Measurements from ENCODE around the gene ITCH.

Gene ITCH

GRCh38 chr20:34525709-34526416 lies 162.8 kb downstream of the ITCH start:
- Histone ChIP-seq H4K20me1 (ENCODE audit: low read depth, low read length) (no peaks in the 10 kb centered on the region), H3K4me2 (ENCODE audit: low read depth, low read length, poor library complexity, severe bottlenecking) (no peak overlapping the region), H2AFZ (ENCODE audit: low read depth, low read length, severe bottlenecking) (no peak overlapping the region), H3K36me3 (ENCODE audit: low read length) (no peaks in the 10 kb centered on the region), H3K27ac (ENCODE audit: low read depth, low read length) (no peak overlapping the region), H3F3A (ENCODE audit: insufficient read depth) (no peaks in the 10 kb centered on the region), H3K27me3 (ENCODE audit: low read length) (no peaks in the 10 kb centered on the region), H3K4me3 (ENCODE audit: insufficient read depth, low read length, poor library complexity, severe bottlenecking) (no peak overlapping the region), H3K9ac (ENCODE audit: low read length) (no peak overlapping the region), H3K79me2 (ENCODE audit: insufficient read depth, low read length) (peaks cover 42% of the 10 kb centered on the region), H3K9me2 (replicated peaks; ENCODE audit: insufficient read depth, low read length) (no peaks in the 10 kb centered on the region), H3K9me3 (ENCODE audit: insufficient read depth, low read length) (no peaks in the 10 kb centered on the region)
- no peak for TF ChIP-seq EZH2phosphoT487 (conservative IDR thresholded peaks at IDR 0.05; ENCODE audit: low read length)
- no peak for TF ChIP-seq CTCF (IDR thresholded peaks at IDR 0.05; ENCODE audit: insufficient read depth, low read length, poor library complexity, severe bottlenecking)

DNA sequence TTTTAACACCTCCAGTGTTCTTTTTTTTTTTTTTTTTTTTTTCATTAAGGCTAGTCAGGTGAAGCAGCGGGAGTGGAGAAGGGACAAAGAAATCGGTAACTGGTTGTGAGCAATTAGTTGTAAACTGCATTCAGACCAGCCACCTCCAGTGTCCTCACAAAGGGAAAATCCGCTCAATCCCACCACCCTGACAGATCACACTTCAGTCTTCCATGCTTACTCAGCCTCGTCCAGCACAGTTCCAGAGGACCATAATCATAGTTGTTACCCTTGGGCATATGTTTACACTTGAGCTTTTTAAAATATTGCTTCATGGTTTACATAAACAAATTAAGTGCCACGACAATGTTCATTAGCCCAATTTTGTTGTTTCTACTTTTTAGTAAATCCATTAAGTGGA lies 163.4 kb downstream of the ITCH start:
- H3K79me2 ChIP-seq (ENCODE audit: insufficient read depth, low read length), result peaks cover 38% of the 10 kb centered on the region
- H4K20me1 ChIP-seq (ENCODE audit: low read depth, low read length), result no peaks in the 10 kb centered on the region

GRCh38 chr20:34527016-34527415 lies 163.9 kb downstream of the ITCH start:
- H3F3A ChIP-seq (ENCODE audit: insufficient read depth), result no peaks in the 10 kb centered on the region
- H3K9me2 ChIP-seq (replicated peaks; ENCODE audit: insufficient read depth, low read length), result no peaks in the 10 kb centered on the region
- TF ChIP-seq EZH2phosphoT487 (conservative IDR thresholded peaks at IDR 0.05; ENCODE audit: low read length), result no peak
- no peak for TF ChIP-seq CTCF (IDR thresholded peaks at IDR 0.05; ENCODE audit: insufficient read depth, low read length, poor library complexity, severe bottlenecking)
- H3K36me3 ChIP-seq (ENCODE audit: low read length), result no peaks in the 10 kb centered on the region
- no peaks in the 10 kb centered on the region for H3K27me3 ChIP-seq (ENCODE audit: low read length)
- no peak overlapping the region for H3K4me3 ChIP-seq (ENCODE audit: insufficient read depth, low read length, poor library complexity, severe bottlenecking)
- no peaks in the 10 kb centered on the region for H3K9me3 ChIP-seq (ENCODE audit: insufficient read depth, low read length)
- H3K79me2 ChIP-seq (ENCODE audit: insufficient read depth, low read length), result peaks cover 32% of the 10 kb centered on the region
- H4K20me1 ChIP-seq (ENCODE audit: low read depth, low read length), result no peaks in the 10 kb centered on the region
- no peak overlapping the region for H3K4me2 ChIP-seq (ENCODE audit: low read depth, low read length, poor library complexity, severe bottlenecking)
- H3K27ac ChIP-seq (ENCODE audit: low read depth, low read length), result no peak overlapping the region
- no peak overlapping the region for H2AFZ ChIP-seq (ENCODE audit: low read depth, low read length, severe bottlenecking)
- H3K9ac ChIP-seq (ENCODE audit: low read length), result no peak overlapping the region

More for the DNA sequence above, 163.4 kb downstream of the ITCH start:
- Histone ChIP-seq H3K9me2 (replicated peaks; ENCODE audit: insufficient read depth, low read length) (no peaks in the 10 kb centered on the region), H3K27me3 (ENCODE audit: low read length) (no peaks in the 10 kb centered on the region), H3K9me3 (ENCODE audit: insufficient read depth, low read length) (no peaks in the 10 kb centered on the region), H2AFZ (ENCODE audit: low read depth, low read length, severe bottlenecking) (no peak overlapping the region), H3K27ac (ENCODE audit: low read depth, low read length) (no peak overlapping the region), H3F3A (ENCODE audit: insufficient read depth) (no peaks in the 10 kb centered on the region), H3K36me3 (ENCODE audit: low read length) (no peaks in the 10 kb centered on the region), H3K4me3 (ENCODE audit: insufficient read depth, low read length, poor library complexity, severe bottlenecking) (no peak overlapping the region), H3K9ac (ENCODE audit: low read length) (no peak overlapping the region), H3K4me2 (ENCODE audit: low read depth, low read length, poor library complexity, severe bottlenecking) (no peak overlapping the region)
- TF ChIP-seq CTCF (IDR thresholded peaks at IDR 0.05; ENCODE audit: insufficient read depth, low read length, poor library complexity, severe bottlenecking) (no peak), EZH2phosphoT487 (conservative IDR thresholded peaks at IDR 0.05; ENCODE audit: low read length) (no peak)
